Lower leg skin (tissue), 3 donors: ENCODE results near the gene NUDT16L1.

ENCODE experiments used
- POLR2A ChIP-seq, 2 donors: fragments of 450-650 bp; IDR thresholded peaks; one replicate each; pipeline ENCODE4 v1.6.1; 2016 to 2017; ENCODE audit warnings: antibody characterized with exemption in 2 of 2, mild to moderate bottlenecking in 1 of 2, moderate library complexity in 1 of 2
- TF ChIP-seq, protein P1 (sequence below), 3 donors: fragments of 450-650 bp; IDR thresholded peaks; one replicate each; pipeline ENCODE4 v1.5.1; 2016; ENCODE audit warnings: antibody characterized with exemption in 3 of 3, mild to moderate bottlenecking in 3 of 3, moderate library complexity in 2 of 3

DNA sequence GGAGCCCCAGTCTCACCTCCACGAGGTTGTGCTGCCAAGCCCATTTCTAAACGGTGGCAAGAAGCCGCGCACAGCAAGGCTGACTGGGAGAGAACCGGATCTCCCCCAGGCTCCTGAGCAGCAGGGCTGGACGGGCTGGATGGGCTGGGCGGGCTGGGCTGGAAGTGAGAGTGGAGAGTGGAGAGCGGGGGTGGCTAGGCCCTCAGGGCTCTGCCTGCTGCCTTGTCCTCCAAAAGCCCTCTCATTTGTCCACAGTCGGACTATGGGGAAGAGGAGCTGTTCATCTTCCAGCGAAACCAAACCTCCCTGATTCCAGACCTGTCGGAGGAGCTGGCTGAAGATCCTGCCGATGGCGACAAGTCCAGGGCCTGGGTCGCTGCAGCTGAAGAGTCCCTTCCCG, 44.2 kb downstream of the NUDT16L1 start:
- TF ChIP-seq, protein P1, sequence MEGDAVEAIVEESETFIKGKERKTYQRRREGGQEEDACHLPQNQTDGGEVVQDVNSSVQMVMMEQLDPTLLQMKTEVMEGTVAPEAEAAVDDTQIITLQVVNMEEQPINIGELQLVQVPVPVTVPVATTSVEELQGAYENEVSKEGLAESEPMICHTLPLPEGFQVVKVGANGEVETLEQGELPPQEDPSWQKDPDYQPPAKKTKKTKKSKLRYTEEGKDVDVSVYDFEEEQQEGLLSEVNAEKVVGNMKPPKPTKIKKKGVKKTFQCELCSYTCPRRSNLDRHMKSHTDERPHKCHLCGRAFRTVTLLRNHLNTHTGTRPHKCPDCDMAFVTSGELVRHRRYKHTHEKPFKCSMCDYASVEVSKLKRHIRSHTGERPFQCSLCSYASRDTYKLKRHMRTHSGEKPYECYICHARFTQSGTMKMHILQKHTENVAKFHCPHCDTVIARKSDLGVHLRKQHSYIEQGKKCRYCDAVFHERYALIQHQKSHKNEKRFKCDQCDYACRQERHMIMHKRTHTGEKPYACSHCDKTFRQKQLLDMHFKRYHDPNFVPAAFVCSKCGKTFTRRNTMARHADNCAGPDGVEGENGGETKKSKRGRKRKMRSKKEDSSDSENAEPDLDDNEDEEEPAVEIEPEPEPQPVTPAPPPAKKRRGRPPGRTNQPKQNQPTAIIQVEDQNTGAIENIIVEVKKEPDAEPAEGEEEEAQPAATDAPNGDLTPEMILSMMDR (IDR thresholded peaks at IDR 0.05): no peak
- no peak for TF ChIP-seq POLR2A (IDR thresholded peaks at IDR 0.05)
